Left ventricle myocardium superior (tissue), 1 donor: ENCODE measurements around the gene ROMO1. TPM values are rescaled to one million over a fixed set of nuclear protein-coding genes. Genes with fewer than 3 reads are reported as not detected.

Experiments
- ATAC-seq: fragments of 200-7000 bp; cut with Tn5 transposase; one replicate; pipeline ENCODE4 v1.9.1; 2020; ENCODE audit warnings: mild to moderate bottlenecking, moderate library complexity
- DNase-seq: peaks from one replicate; pipeline ENCODE4 v3.0.0-alpha.2; 2020
- intact Hi-C: fragments of 100-400 bp; cut with micrococcal nuclease; formaldehyde crosslinking; loops from one replicate; pipeline ENCODE4 v1.11.0; 2022
- total RNA-seq: library from RNA; stranded (reverse); fragmentation: NEBNext Ultra II Directional; extraction: Animal tissue kit (Norgen Biotek cat#: 25700); gene quantifications from one replicate; pipeline ENCODE4 v1.2.1, GENCODE V29; 2021
- donor health status: DM: no; HTN: yes; CAD: no; lungs with severe emphysema.

ROMO1 gene
- total RNA-seq, 1 donor from 2014 or later: 180 TPM

DNA sequence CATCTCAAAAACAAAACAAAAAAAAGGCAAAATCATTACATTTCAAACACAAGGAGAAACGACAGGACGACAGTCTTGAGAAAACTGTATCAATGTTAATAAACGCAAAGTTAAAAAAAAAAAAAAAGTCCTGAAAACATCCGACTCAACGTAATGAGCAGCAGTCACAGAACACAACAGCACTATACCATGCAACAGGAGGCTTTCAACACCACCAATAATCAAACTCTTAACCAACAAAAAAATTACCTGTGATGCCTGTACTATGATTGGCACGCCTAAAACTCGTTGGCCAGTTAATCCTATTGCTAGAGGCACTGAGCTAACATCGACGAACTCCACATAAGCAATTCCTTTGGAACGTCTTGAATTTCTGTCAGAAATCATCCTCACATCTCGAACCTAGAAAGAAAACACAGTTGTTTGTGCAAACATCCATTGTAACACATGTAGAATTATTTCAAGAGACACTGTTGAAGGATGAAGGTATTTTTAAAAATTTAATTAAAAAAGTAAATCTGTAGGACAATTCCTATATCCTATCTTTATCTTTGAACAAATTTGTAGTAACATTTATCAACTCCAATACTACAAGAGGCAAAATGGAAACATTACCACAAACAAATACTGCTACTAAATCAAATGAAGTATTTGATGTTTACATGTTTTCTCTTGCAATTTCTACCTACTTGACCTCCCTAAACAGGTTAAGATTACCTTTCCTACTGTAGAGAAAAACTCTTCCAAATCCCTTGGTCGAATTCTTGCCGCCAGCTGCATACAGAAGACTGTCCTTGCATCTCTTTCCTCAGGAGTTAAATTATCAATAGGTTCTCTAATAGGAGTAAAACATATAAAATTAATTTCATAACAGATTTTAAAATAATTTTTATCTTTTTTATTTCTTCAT, 25.4 kb downstream of the ROMO1 start:
- ATAC-seq: no peak
- DNase-seq: no peak
- intact Hi-C loops: no loop called here

DNA sequence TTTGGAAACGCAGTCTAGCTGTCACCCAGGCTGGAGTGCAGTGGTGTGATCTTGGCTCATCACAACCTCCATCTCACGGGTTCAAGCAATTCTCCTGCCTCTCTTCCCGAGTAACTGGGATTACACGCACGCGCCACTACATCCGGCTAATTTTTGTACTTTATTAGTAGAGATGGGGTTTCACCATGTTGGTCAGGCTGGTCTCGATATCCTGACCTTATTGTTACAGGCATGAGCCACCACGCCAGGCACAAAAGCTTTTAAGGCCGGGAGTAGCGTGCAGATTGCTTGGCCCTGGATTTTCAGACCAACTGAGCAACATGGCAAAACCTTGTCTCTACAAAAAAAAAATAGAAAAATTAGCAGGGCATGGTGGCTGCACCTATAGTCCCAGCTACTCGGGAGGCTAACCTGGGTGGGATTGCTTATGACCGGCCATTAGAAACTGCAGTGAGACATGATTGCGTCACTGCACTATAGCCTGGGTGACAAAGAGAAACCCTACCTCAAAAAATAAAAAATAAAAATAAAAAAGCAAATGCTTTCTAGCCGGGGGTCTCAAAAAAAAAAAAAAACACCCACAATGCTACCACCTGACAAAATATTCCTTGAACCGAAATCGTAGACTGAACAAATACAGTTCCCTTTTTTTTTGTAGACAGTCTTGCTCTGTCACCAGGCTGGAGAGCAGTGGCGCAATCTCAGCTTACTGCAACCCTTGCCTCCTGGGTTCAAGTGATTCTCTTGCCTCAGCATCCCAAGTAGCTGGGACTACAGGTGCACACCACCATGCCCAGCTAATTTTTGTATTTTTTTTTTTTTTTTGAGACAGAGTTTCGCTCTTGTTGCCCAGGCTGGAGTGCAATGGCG, 27.9 kb downstream of the ROMO1 start:
- intact Hi-C loops: no loop called here
- ATAC-seq (no peak), DNase-seq (no peak)

DNA sequence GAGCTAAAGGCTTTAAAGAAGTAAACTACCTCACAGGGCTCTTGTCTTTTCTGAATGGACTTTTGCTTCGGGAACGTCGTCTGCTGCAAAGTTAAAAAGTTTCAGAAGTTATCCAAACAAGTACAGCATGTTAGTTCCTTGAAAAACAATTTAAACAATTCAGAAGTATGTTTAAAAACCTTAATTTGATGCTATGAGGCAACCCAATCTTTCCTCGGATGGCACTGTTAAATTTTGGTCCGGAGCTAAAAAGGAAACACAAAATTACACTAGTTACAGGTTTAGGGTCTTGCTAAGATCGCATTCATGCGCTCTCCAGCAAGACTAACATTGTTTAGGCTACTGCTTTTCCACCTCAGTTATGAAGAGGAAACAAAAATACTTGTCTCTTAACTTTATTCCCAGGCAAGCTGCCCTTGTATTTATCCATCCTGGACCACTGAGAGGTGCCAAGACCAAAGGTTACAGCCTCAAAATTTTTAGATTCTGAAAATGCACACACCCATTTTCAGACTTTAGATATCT, 30.1 kb downstream of the ROMO1 start:
- intact Hi-C loops: no loop called here

DNA sequence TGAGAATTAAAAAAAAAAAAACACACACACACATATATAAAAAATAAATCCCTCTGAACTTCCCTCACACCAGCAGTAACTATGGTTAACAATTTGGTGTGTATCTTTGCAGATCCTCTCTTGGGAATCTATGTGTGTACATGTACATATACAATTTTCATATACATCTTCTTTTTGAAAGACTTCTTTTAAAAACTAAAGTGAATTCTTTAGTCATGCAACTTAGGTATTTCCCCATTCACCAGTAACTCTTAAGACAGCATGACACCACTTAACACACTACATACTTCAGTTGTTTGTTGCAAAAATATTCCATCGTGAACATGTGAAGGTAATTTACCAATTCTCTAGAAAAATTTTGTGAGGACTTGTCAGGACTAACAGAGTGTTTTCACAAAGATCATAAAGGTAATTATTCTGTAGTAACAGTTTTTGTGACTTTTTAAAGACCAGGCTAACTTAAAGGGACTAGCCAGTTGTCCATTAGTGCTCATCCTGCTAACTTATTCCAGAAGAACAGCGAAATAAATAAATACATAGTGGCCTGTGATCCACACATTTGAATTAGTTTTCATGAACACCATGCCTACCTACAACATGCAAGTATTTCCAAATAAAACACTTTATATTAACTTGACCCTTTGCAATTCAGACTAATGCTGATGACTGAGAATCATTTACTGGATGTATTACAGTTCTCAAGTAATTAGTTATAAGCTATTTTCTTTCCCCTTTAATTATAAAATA, 30.8 kb downstream of the ROMO1 start:
- no peak for ATAC-seq
- intact Hi-C loops: no loop called here
- DNase-seq: no peak

More for the DNA sequence above, 30.1 kb downstream of the ROMO1 start:
- DNase-seq: no peak
- no peak for ATAC-seq

DNA sequence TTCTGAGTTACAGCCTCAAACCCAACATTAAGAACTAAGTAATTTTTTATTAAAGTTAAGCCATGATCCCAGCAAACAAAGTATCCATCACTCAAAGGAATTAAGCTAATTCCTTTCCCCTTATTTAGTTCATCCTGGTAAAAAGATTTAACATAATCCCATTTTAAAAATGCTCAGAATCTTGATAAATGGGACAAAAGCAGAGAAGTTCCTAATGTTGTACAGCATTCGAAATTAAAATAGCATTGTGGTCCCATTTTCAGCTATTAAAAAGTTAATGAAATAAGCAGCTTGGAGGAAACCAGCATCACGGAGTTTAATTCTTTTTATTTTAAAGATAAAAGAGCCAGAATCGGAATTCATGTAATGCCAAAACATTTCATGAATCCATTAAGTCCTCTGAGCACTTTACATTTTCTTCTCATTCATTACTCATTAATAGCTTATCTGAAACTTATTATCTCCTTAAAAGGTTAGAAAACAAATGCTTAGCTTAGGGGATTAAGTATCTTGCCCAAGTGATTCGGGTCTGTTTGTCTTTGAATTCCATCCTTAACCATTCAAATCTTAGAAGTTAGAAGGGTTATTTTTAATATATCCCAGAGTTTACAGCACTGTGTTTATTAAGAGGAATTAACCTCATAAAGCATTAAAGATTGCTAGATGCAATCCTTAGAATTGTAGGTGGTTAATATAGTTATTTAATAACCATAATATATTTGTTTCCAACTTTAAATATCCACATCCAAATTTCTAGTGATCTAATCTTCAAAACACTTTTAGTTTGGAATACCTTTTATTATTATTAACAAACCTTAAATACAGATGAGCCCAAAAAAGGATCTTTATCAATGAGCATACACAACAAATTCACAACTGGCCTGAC, 31.6 kb downstream of the ROMO1 start:
- intact Hi-C loops: no loop called here
- DNase-seq (no peak), ATAC-seq (no peak)

DNA sequence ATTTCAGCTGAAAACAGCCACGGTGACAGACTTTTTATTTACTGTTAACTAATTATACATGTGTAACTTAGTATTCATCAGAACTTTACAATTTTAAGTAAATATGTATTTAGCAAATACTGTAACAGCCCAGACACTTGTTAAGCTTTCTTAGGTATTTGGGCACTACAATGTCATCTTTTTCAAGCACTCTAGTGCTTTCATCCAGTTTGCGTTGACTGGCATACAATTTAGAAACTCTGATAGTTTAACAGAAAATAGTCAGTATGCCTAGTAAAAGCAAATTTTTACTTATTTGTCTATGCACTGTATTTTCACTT, 32.2 kb downstream of the ROMO1 start:
- intact Hi-C loops: no loop called here
- DNase-seq (no peak), ATAC-seq (no peak)

DNA sequence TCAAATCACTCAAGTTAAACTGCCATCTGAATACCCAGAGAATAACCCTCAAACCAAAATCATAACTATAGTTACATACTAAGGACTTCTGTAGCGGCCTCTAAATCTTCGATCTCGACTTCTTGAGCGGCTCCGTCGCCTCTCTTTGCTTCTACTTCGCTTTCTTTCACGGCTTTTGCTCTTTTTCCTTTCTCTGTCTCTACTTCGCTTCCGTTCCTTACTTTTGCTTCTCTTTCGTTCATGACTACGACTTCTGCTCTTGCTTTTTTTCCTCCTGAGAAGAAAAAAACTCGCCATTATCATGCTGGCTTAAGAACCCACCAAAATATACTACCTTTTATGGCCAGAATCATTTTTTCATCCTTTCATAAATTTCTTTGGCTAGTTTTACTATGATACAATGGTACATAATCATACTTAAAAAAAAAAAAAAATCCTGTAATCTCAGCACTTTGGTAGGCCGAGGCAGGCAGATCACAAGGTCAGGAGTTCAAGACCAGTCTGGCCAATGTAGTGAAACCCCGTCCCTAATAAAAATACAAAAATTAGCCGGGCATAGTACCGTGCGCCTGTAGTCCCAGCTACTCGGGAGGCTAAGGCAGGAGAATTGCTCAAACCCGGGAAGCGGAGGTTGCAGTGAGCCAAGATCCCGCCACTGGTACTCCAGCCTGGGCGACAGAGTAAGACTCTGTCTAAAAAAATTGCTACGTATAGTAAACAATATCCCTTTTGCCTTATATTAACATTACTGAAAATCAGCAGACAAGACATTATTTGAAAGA, 32.8 kb downstream of the ROMO1 start:
- no peak for ATAC-seq
- no peak for DNase-seq
- intact Hi-C loops: no loop called here

DNA sequence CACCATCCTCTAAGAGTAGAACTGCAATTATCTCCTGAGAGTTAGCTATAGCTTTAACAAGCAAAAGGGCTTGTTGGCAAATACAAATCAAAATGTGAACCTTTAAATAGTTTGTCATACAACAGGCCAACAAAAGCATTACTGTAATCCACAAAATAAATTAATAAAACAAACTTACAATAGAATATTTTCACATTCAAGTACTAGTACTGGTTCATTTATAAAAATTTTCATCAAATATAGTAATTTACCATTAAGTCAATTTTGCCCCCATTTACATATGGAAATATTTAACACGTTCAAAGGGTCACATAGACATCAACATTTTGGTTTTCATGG, 33.4 kb downstream of the ROMO1 start:
- DNase-seq (no peak), ATAC-seq (no peak)
- intact Hi-C loops: no loop called here

DNA sequence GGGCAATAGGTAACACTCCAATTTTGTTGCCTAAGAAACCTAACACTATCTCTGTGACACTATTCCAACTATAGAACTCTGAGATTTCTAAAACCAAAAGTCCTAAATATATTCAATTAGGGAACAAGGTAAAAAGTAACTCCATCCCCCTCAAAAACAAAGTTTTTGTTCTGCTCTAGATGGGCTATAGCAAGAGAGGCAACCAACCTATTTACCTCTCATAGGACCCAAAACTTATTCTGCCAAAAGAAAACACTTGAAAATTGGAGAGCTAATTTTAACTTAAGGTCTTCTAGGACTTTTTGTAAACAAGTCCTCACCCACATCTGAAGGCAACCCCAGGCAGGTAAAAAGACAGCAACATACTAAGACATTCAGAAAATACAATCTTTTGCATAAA, 35.2 kb downstream of the ROMO1 start:
- intact Hi-C loops: no loop called here
- DNase-seq: no peak
- no peak for ATAC-seq

DNA sequence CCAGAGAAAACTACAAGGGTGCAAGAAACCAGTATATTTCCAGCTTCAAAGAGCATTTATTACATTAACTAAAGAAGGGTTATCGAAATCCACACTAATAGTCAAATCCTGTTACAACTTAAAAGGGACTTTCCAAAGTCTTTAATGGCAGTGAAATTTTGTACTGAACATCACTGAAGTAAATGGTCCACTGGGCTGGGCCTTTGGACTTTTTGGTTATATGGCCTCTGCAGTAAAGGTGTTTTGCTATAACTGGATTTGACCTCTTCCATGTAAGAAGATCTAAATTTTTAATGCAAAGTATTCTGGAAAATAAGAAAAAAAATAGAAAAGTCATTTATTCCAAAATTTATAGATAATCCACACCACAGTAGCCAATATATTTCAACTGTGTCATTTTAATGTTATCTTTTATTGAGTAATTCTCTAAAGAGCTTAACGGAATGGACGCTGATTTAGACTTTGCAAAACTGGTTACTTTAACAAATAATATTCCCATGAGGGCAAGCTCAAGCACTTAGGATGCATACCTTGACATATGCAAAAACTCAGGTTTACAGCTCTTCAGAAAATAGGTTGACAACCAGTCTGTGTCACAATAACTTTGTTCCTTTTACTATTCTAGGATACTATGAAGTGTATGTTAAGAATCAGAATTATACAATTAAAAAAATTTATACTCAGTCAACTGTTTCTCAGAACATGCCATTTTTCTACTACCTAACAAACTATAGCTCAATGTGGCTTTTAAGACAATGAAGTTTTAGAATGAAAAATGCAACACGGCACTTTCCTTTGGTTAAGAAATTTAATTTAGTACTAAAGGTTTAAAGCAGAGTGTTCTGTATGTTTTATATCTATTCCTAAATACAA, 35.8 kb downstream of the ROMO1 start:
- intact Hi-C loops: no loop called here
- ATAC-seq (no peak), DNase-seq (no peak)

DNA sequence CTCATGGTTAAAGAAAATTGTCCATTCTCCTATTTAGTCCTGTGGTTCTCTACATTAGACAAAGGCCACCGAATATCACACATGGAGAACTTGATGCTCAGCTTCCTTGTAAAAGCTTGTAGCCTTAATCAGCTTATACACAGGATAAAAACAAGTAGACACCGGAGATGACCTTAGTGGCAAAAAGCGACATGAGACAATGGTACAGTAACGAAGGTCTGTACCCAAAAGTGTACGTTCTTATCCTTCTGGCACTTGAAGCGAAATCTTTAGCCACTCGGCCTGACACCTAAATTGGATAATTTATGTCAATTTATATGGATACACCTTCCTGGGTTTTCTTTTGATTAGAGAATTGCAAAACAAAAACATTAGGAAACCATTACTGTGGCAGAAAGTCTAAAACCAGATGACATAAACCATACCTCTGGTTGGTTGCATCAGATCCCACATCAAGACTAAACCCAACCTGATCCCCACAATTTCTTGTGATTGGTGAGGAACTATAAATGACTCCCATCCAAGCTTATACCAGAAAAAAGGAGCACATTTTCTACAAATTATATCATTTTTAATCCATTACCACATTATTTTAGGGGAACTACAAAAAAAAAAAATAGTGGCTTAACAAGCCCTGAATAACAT, 36.7 kb downstream of the ROMO1 start:
- no peak for ATAC-seq
- intact Hi-C loops: no loop called here
- DNase-seq: no peak

DNA sequence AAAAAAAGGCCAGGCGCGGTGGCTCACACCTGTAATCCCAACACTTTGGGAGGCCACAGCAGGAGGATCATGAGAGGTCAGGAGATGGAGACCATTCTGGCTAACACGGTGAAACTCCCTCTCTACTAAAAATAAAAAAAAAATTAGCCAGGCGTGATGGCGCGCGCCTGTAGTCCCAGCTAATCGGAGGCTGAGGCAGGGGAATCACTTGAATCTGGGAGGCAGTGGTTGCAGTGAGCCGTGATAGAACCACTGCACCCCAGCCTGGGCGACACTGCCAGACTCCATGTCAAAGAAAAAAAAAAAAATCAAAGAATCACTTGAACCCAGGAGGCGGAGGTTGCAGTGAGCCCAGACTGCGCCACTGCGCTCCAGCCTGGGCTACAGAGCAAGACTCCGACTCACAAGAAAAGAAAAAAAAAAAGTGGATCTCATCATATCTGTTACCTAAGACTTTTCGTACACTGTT, 38.7 kb downstream of the ROMO1 start:
- ATAC-seq: no peak
- intact Hi-C loops: no loop called here
- no peak for DNase-seq

DNA sequence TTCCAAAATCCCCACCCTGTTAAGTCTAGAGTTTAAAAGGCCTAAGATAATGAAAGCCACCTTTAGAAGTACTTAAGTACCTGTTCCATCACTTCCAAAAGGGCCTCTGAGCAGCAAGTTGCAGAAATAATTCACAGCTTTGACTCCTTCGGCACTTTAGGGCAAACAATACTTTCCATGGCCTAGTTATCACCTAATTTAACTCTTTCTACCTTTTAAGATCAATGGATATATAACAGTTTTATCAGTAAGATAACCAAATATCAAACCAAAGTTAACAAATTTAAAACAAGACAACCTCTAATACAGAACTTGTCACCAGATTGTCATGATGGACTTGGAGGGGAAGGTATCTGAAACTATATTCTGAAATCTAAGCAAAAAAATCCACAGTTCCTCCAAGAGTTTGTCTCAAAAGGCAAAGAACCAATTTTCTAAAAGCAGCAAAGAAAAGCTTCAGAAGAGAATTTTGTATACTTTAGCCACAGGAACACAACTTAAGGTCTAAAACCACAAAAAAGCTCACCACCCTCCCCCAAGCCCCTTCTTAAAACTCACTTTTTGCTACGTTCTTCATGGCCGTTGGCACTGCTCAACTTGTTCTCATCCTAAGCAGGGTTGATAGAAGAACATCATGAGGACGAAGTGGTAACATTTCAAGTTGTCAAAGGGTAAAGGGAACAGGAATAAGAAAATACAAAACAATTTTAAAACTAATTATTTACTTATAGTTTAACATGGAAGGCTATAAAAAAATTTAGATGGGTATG, 39.4 kb downstream of the ROMO1 start:
- DNase-seq (no peak), ATAC-seq (no peak)
- intact Hi-C loops: no loop called here

DNA sequence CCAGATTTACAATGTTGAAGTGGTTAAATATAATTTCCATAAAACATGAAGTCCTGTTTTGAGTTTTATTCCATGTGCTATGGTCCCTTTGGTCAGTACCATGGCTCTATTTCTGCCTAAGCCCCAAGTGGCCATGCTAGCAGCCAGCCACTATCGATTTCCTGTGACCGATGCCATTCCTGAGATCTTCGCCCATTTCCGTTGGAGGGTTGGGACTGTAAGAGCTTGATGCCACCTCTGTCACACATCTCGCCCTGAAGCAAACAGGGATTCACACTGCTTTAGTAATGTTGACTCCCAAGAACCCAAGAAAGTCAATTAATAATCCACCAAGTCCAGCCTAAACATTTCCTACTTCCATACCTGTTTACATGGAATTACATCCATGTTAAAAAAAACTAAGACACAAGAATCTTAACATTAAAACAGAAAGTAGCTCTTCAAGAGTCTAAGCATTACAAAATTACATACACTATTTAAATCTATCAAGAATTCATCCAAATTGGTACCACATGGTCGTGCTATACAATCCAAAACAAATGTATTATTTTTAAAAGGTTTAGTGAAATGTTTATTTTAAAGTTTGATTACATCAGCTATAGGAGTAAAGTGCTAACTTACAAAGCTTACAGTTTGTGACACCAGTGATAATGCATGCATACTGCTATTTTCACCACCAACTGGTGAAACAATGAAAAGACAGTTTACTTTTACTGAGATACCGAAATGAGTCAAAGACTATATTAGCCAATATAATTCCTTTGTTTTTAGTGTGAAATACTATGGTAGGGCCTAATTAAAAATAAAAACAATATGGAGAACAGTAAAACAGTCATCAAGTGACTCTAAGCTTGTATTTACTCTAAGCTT, 40.3 kb downstream of the ROMO1 start:
- ATAC-seq: no peak
- no peak for DNase-seq
- intact Hi-C loops: no loop called here
